NCI-H1092 (cell line): Measurements from ENCODE around the gene SP9.

ENCODE experiments used
- DNase-seq: peaks from one replicate; lab custom pipeline; 2025; lab: John Stamatoyannopoulos, UW

The SP9 gene

DNA sequence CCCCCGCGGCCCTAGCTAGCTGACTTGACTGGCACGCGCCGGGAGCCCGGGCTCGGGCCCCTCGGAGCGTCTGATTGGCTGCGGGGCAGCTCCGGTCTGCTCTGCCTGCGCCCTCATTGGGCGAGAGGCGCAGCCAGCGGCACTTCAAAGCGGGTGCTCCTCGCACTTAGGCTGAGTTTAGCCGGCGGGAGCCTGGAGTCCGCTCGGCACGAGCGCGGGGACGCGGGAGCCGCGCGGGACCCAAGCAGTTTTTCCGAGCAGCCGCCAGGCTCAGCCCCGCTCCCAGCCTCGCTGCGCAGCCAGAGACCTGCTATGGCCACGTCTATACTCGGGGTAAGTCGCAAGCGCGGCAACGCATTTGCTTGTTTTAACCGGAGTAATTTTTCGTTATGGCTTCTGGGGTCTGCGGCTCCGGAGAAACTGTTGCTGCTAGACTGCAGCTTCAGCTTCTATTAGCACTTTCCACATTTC, at the start of gene SP9:
Gene SP9, plus strand, starts transcription at position 174 of the 471 bp plus-strand sequence. Its CDS starts 139 bp downstream, at position 313.
- peak; percentile 61 for DNase-seq

- DNase-seq = no peak
Observed at GRCh38 chr2:174286172-174286571, 48.6 kb upstream of the SP9 start.

- no peak for DNase-seq
Observed at GRCh38 chr2:174292908-174293307, 41.8 kb upstream of the SP9 start.

DNA sequence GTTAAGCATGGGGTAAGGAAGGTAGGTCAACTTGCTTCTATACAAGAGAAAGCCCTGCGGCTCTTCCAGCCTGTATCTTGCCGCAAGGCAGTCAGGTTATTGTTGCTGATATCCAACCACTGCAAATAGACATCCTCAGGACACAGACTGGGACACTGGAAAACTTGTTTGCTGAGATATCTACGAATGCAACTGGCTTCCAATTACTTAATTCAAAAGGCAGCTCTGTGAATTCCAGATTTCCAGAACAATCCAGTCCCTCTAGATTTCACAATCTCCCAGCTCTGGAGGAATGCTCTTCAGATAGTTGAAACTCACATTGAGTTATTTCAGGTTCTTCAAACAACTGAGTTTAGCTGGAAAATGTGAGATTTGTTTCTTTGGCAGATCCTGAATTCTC, 34.6 kb upstream of the SP9 start:
- no peak for DNase-seq

DNA sequence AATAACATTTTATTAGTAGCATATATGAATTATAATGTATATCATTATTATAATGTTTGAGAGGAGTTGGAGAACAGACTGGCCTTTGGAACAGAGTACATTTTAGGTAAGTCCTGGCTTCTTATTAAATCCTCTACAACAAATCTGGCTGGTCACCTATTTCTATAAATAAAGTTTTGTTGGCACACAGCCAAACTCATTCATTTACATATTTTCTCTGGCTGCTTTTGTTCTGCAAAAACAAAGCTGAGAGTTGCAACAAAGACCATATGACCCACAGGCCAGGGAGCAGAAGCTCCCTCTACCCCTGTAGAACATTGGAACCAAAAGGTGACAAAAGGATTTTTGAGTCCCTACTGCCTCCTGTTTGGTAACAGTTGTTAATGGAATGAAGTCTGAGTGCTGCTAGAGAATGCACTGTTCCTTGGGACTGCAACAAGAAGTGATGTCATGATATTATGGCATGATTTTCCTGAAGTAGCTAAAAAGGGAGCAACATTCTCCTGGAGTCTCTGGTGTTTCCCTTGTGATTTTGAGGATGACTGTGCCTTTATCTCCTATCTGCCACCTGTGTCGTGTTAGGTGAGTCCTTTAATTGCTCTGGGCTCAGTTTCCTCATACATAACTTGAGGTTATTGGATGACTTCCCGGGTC, 22.0 kb upstream of the SP9 start:
- DNase-seq = no peak

DNA sequence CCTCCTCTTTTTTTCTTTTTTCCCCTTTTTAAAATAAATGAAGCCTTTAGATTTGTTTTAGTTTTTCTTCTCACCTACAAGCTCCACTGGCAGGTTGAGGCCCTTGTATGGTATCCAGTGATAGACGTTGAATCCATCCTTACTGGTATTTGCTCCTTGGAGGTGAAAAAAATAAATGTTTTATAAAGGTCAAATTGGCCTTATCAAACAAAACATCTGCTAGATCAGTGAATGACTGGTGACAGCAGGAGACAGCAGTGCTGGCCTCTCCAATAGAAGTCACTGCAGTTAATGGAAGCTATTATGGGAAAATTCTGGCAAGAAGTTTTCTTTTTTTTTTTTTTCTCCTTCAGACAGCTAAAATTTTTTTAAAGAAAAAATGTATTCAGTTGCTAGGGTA, 12.6 kb upstream of the SP9 start:
- DNase-seq = no peak

DNA sequence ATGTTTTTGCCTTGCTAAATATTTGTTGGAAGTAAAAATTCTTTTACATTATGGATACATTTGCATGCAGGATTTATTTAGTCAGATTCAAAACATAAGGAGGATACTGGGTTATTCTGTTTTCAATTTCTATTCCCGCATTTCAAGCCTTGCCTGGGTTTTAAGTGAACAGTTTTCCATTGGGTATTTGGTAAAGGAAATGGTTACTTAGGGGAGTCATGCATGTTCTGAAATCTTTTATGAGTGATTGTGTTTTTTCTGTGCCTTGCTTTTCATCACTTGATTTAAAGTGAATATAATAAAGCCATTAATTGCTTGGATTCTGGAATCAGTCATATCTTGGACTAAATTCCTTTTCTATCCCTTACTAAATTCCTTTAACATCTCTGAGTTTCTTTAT, 12.0 kb upstream of the SP9 start:
- no peak for DNase-seq

GRCh38 chr2:174324530-174324929, 10.2 kb upstream of the SP9 start:
- no peak for DNase-seq

DNA sequence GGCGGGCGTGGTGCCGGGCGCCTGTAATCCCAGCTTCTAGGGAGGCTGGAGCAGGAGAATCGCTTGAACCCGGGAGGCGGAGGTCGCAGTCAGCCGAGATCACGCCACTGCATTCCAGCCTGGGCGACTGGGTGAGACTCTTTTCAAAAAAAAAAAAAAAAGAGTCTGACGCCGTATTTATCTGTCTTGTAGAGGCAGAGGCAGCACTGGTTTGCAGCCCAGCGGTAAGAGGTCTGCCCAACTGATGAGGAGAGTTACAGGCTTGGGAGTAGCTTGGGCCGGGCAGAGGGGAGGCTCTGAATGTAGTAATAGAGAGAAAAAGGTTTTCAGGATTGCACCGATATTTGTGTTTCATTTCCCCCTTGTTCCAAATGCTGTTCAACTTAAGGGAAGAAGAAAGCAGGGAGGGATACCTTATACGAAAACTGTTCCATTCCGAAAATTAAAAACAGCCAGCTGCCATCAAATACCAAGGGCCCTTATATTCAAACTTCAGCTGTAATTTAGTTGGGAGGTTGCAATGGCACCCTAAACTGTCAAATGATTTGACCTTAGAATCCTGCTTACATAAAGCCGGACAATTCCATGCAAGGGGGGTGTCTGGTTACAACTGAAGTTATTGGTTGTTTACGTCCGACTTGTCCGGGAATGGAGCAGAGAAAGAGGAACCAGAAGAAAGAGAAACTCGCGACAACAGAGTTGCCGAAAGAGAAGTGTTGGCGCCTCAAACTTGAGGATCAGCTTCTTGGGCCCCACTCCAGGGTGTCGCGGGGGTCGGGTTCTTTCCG, 9.2 kb upstream of the SP9 start:
- DNase-seq = no peak

DNA sequence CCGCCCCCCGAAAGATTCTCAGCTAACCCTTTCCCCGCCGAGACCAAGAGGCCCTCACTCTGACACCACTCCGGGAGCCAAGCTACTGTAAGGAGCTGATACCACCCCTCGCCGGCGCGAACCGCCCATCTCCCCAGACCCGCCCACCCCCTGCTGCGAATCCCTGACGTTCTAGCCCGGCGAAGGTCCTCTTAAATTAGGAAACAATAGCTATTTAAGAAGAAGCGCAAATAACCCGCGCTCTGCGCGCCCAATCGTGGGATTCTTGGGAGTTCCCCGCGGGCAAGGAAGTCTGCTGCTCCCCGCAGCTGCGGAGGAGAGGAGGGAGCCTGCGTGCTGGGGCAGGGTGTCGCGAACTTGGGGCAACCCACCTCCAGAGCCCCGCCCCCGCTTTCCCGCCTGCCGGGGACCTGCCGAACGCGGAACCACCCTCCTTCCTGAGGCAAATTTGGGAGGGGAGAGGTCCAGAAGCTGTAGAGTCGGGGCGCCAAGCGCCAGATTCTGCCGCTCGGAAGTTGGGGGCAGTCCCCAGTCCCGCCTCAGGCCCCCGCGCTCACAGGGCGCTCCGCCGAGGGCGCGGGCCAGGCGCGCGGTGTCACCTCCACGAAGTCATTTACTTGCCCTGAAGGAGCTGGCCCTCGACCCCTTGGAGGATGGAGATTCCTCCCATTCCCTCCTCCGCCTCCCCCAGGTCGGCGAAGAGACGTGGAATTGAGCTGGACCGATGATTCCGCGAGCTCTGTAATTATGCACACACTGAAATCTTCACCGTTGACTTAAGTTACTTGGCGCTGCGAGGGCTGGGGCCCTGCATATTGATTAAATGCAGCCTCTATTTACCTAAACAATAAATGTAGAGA, 8.4 kb upstream of the SP9 start:
- DNase-seq = no peak

GRCh38 chr2:174327021-174327840, 7.5 kb upstream of the SP9 start:
- no peak for DNase-seq

DNA sequence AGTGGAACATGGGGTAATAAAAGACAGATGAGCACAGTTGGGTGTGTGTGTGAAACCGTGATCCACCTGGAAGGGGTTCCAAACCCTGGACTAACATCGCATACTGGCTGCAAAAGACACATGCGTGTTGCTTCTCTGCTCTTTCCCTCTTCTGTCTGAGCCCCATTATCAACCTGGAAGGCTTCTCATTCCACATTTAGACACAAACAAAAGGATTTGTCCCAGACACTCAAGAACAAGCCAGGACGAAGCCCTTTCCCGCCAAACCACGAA, 7.0 kb upstream of the SP9 start:
- no peak for DNase-seq

DNA sequence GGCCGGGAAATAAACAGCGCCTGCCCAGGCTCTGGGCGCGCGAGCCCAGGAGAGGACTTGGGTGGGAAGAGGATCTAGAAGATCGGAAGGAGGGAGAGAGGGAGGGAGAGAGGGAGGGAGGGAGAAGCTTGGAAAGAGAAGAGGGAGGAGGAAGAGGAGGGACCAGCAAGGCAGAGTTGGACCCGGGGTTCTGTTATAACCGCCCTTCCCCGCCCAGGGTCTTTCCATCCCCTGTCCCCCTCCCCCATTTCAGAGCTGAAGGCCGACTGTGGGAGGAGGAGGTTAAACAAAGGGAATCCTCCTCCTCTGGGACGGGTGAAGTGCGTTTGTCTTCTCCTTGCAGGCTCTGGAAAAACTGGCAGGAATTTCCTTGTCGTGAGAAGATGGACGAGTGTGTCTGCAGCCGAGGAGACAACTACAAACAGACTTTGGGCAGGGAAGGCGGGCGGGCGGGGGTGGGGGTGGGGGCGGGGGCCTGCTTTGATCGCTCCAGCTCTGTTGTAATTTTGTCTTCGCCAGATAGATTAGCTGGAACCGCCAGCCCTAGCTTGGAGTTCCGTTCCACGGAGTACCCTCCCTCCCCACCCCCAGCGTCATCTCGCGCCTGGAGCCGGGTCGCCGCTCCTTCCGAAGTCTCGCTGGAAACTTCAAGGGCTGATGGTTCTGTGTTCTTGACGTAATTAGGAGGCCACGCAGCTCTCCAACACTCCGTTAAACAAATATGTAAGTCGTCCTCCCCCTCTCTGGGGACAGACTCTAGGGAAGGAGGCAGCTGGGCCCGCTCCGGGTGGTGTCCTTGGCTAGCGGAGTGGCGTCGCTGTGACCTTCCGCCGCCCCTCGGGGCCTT, 6.4 kb upstream of the SP9 start:
- no peak for DNase-seq

- DNase-seq = no peak
Observed at GRCh38 chr2:174328961-174329715, 5.6 kb upstream of the SP9 start.

DNA sequence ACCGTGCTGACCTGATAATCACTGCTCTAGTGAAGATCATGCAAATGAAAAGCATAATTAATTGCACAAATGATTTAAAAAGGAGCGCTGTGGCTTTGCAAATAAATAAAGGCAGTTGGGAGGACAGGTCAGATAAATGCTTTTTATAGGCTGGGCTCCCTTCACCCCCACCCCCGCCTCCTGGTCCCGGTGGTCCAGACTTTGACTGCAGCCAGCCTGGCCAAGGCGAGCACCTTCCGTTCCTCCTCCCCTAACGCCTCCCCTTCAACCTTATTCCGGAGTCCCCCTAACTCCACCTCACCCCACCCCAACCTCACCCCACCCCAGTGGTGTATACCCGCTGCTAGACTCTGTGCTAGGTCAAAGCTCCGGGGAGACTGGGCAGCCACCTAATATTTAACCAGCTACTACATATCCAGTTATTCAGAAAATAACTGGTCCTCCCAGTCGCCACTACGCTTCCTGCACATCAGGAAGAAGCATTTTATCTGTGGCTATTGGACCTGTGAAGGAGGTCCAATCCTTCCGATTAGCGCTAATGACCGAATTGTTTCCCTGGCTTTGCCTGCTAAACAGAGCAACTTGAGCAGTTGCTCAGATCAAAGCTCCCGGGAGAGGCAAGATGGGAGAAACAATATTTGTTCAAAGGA, 3.7 kb upstream of the SP9 start:
- no peak for DNase-seq

GRCh38 chr2:174331595-174332216, 3.0 kb upstream of the SP9 start:
- no peak for DNase-seq

- no peak for DNase-seq
Observed at GRCh38 chr2:174332217-174332963, 2.4 kb upstream of the SP9 start.

GRCh38 chr2:174333017-174333371, 1.8 kb upstream of the SP9 start:
- no peak for DNase-seq
